SK-N-SH treated with all-trans-retinoic acid at 6 μM for 48 hours (cell line): ENCODE results near the gene NEGR1.

Source experiments
- ARNTL ChIP-seq: fragments of 450-650 bp; formaldehyde crosslinking; IDR thresholded peaks from 2 replicates; pipeline ENCODE4 v1.5.0; 2020; ENCODE audit warnings: low read depth, mild to moderate bottlenecking, moderate library complexity, borderline replicate concordance
- BACH2 ChIP-seq: fragments of 250-450 bp; sonication (Bioruptor Pico); IDR thresholded peaks from 2 replicates; pipeline ENCODE4 v1.9.0; 2021; ENCODE audit warnings: mild to moderate bottlenecking, borderline replicate concordance
- CSDC2 ChIP-seq: fragments of 250-450 bp; sonication (Bioruptor Pico); IDR thresholded peaks from 2 replicates; pipeline ENCODE4 v1.5.0; 2020; ENCODE audit warnings: mild to moderate bottlenecking, moderate library complexity
- ISL1 ChIP-seq: fragments of 250-450 bp; sonication (Bioruptor Pico); IDR thresholded peaks from 2 replicates; pipeline ENCODE4 v2.1.2; 2022; ENCODE audit warnings: mild to moderate bottlenecking, moderate library complexity
- SNAI2 ChIP-seq: fragments of 250-450 bp; sonication (Bioruptor Pico); IDR thresholded peaks from 2 replicates; pipeline ENCODE4 v1.5.0; 2020; ENCODE audit warnings: mild to moderate bottlenecking, moderate library complexity
- TOX ChIP-seq: fragments of 250-450 bp; sonication (Bioruptor Pico); IDR thresholded peaks from 2 replicates; pipeline ENCODE4 v1.8.0; 2021; ENCODE audit warnings: mild to moderate bottlenecking, moderate library complexity, borderline replicate concordance
- ZFP3 ChIP-seq: fragments of 250-450 bp; sonication (Bioruptor Pico); IDR thresholded peaks from 2 replicates; pipeline ENCODE4 v1.5.0; 2020; ENCODE audit warnings: mild to moderate bottlenecking, moderate library complexity
- ZFP30 ChIP-seq: fragments of 450-650 bp; formaldehyde crosslinking; IDR thresholded peaks from 2 replicates; pipeline ENCODE4 v1.5.0; 2022; ENCODE audit warnings: mild to moderate bottlenecking, moderate library complexity
- ZNF565 ChIP-seq: fragments of 450-650 bp; formaldehyde crosslinking; conservative IDR thresholded peaks from 2 replicates; pipeline ENCODE4 v1.5.0; 2020; ENCODE audit warnings: low read depth, mild to moderate bottlenecking, moderate library complexity
- ZNF8 ChIP-seq: fragments of 450-650 bp; formaldehyde crosslinking; IDR thresholded peaks from 2 replicates; pipeline ENCODE4 v1.5.0; 2020; ENCODE audit warnings: mild to moderate bottlenecking, moderate library complexity
- TF ChIP-seq, protein P1 (sequence below): fragments of 250-450 bp; sonication (Bioruptor Pico); IDR thresholded peaks from 2 replicates; pipeline ENCODE4 v1.5.0; 2020; ENCODE audit warnings: mild to moderate bottlenecking, moderate library complexity
- TF ChIP-seq, protein P2 (sequence below): fragments of 250-450 bp; sonication (Bioruptor Pico); IDR thresholded peaks from 2 replicates; pipeline ENCODE4 v1.8.0; 2020; ENCODE audit warnings: mild to moderate bottlenecking, moderate library complexity, borderline replicate concordance
- TF ChIP-seq, protein P3 (sequence below): fragments of 250-450 bp; sonication (Bioruptor Pico); IDR thresholded peaks from 2 replicates; pipeline ENCODE4 v1.8.0; 2021; ENCODE audit warnings: low read depth, mild to moderate bottlenecking, moderate library complexity, borderline replicate concordance

DNA sequence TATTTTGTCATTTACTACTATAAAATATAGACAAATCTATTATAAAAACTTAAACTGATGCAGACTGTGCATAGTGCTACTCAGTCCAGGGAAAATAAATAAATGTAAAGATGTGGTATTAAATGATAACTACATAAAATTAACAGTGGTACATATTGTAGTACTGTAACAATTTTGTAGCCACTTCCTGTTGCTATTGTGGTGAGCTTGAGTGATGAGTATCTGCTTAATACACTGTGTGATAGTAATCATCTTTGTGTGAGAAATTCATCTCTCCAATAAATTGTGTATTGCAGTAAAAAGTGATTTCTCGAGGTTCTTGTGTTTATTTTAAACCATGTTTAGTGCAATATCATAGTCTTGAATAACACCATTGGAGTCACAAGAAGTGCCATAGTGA is 848.1 kb downstream of the NEGR1 start:
- TF ChIP-seq, protein P1, sequence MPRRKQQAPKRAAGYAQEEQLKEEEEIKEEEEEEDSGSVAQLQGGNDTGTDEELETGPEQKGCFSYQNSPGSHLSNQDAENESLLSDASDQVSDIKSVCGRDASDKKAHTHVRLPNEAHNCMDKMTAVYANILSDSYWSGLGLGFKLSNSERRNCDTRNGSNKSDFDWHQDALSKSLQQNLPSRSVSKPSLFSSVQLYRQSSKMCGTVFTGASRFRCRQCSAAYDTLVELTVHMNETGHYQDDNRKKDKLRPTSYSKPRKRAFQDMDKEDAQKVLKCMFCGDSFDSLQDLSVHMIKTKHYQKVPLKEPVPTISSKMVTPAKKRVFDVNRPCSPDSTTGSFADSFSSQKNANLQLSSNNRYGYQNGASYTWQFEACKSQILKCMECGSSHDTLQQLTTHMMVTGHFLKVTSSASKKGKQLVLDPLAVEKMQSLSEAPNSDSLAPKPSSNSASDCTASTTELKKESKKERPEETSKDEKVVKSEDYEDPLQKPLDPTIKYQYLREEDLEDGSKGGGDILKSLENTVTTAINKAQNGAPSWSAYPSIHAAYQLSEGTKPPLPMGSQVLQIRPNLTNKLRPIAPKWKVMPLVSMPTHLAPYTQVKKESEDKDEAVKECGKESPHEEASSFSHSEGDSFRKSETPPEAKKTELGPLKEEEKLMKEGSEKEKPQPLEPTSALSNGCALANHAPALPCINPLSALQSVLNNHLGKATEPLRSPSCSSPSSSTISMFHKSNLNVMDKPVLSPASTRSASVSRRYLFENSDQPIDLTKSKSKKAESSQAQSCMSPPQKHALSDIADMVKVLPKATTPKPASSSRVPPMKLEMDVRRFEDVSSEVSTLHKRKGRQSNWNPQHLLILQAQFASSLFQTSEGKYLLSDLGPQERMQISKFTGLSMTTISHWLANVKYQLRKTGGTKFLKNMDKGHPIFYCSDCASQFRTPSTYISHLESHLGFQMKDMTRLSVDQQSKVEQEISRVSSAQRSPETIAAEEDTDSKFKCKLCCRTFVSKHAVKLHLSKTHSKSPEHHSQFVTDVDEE (CRISPR knock-in tag), result no peak
- TF ChIP-seq ISL1 (no peak), ZNF565 (no peak), CSDC2 (no peak), TOX (CRISPR knock-in tag) (no peak), ZNF8 (CRISPR knock-in tag) (no peak), SNAI2 (CRISPR knock-in tag) (no peak), ZFP3 (CRISPR knock-in tag) (no peak), BACH2 (CRISPR knock-in tag) (no peak), ZFP30 (CRISPR knock-in tag) (no peak), ARNTL (CRISPR knock-in tag) (no peak)
- TF ChIP-seq, protein P2, sequence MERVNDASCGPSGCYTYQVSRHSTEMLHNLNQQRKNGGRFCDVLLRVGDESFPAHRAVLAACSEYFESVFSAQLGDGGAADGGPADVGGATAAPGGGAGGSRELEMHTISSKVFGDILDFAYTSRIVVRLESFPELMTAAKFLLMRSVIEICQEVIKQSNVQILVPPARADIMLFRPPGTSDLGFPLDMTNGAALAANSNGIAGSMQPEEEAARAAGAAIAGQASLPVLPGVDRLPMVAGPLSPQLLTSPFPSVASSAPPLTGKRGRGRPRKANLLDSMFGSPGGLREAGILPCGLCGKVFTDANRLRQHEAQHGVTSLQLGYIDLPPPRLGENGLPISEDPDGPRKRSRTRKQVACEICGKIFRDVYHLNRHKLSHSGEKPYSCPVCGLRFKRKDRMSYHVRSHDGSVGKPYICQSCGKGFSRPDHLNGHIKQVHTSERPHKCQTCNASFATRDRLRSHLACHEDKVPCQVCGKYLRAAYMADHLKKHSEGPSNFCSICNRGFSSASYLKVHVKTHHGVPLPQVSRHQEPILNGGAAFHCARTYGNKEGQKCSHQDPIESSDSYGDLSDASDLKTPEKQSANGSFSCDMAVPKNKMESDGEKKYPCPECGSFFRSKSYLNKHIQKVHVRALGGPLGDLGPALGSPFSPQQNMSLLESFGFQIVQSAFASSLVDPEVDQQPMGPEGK (CRISPR knock-in tag), result no peak
- TF ChIP-seq, protein P3, sequence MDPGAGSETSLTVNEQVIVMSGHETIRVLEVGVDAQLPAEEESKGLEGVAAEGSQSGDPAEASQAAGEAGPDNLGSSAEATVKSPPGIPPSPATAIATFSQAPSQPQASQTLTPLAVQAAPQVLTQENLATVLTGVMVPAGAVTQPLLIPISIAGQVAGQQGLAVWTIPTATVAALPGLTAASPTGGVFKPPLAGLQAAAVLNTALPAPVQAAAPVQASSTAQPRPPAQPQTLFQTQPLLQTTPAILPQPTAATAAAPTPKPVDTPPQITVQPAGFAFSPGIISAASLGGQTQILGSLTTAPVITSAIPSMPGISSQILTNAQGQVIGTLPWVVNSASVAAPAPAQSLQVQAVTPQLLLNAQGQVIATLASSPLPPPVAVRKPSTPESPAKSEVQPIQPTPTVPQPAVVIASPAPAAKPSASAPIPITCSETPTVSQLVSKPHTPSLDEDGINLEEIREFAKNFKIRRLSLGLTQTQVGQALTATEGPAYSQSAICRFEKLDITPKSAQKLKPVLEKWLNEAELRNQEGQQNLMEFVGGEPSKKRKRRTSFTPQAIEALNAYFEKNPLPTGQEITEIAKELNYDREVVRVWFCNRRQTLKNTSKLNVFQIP, result no peak
